Endothelial cell of hepatic sinusoid (primary cell): ENCODE data around the gene SPDYC.

Experiments
- in situ Hi-C: cut with HindIII; loops from 2 replicates; pipeline ENCODE4 v1.10.0; 2017; ENCODE audit warnings: low sequenced_read_pairs

SPDYC gene

DNA sequence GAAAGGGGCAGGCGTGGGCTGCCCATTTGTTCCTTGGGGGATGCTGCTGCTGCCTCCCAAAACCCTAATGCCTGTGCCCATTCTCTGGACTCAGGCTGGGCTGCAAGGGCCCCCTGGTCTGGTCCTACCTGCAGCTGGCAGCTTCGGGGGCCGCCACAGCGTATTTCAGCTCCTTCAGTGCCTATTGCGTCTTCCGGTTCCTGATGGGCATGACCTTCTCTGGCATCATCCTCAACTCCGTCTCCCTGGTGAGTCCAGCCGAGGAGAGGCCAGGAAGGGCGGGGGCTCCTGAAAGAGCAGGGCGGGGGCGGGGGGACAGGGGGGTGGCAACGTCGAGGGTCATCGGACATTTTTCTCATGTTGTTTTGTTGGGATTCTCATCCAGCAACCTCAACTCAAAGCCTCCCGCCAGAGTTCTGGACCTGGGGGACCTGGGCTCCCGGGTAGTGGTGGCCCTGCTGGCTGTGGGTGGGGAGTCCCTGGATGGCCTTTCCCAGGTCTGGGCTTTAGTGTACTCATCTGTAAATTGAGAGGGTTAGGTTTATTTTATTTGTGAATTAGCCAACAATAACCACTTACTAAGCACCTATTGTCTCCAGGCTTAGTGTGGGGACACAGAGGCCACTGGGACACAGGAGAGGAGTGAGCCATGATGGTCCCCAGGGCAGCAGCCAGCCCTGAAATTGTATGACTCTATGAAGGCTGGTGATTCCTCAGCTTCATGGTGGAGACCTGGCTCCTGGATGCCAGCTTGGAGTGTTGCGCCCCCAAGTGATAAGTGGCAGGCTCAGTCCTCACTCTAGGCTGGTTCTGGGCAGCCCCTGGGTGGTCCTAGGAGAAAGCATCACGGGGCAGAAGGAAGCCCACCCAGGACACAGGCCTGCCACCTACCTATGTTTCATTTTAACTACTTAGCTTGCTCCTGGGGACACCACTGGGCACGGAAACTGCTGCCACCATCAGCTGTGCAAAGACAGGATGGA lies 47.7 kb downstream of the SPDYC start:
- in situ Hi-C loops, result no loop called here

- in situ Hi-C loops, result no loop called here
These were observed 48.4 kb downstream of the SPDYC start for GRCh38 chr11:65218446-65218845.

- in situ Hi-C loops, result no loop called here
These were observed 49.8 kb downstream of the SPDYC start for GRCh38 chr11:65219930-65220213.

DNA sequence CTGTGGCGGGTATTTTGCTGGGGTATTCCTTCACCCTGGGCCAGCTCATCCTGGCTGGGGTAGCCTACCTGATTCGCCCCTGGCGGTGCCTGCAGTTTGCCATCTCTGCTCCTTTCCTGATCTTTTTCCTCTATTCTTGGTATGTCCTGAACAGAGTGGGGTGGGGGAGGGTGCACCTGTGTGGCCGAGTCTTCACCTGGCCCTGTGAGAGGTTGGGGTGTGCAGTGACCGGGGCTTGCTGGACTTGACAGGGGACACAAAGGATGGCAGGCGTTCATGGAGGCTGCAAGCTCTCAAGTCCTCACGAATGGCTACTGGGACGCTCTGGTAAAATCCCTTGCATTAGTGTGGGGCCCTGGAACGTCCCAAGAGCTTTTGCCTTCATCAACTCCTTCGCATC lies 51.0 kb downstream of the SPDYC start:
- in situ Hi-C loops, result no loop called here
